HepG2 (cell line): Measurements from ENCODE around the gene CADM2. TPM values are rescaled to one million over a fixed set of nuclear protein-coding genes. Genes with fewer than 3 reads are reported as not detected.

Experiments
- ATAC-seq: fragments of 200-7000 bp; cut with Tn5 transposase; 3 replicates; pipeline ENCODE4 v1.9.1; 2020; ENCODE audit warnings: mild to moderate bottlenecking, moderate library complexity
- BruUV-seq: library from RNA; stranded (reverse); fragments of 400-500 nt; replicated peaks from 2 replicates; lab custom pipeline; 2021; lab: Mats Ljungman, UMichigan
- CTCF ChIA-PET: fragments of 300-600 bp; formaldehyde crosslinking; extraction: SDS; loops from one replicate; lab custom pipeline; 2021; ENCODE audit warnings: low total read pairs, inconsistent platforms, low intra/inter-chr PET ratio; lab: Yijun Ruan, JAX
- POLR2A ChIA-PET: fragments of 350-600 bp; sonication (Branson Sonifier 250); formaldehyde crosslinking; loops from one replicate; lab custom pipeline; 2020; ENCODE audit warnings: antibody characterized with exemption, inconsistent platforms; lab: Yijun Ruan, JAX
- DNase-seq: peaks from one replicate; pipeline ENCODE4 v3.0.0-alpha.2; 2015; ENCODE audit warnings: low spot score
- FAIRE-seq: peaks from 3 replicates; lab custom pipeline; 2011; peaks lifted over from hg19 to GRCh38; lab: Jason Lieb, UNC
- H2AFZ ChIP-seq: one replicate; pipeline ENCODE4 v1.6.1; 2011; ENCODE audit warnings: low read length, inconsistent platforms
- H3K27ac ChIP-seq: fragments of 300-600 bp; 3 replicates; pipeline ENCODE4 v1.8.0; 2011; ENCODE audit warnings: mixed run types, mild to moderate bottlenecking, mixed read lengths, low read length, inconsistent platforms; ENCODE audit not compliant: insufficient read depth; ENCODE audit errors: extremely low read length
- H3K27me3 ChIP-seq, 2 experiments: fragments of 200-600 bp in 1 of 2; 2 replicates in 1 of 2; 3 replicates in 1 of 2; pipeline versions ENCODE4 v1.6.0 to v1.8.0; 2011; ENCODE audit warnings: low read length in 2 of 2, mild to moderate bottlenecking in 2 of 2, moderate library complexity in 2 of 2, inconsistent platforms in 1 of 2; ENCODE audit not compliant: insufficient read depth in 2 of 2, control insufficient read depth in 1 of 2
- H3K36me3 ChIP-seq, 2 experiments: fragments of 200-600 bp in 1 of 2; replicated peaks in 1 of 2; 2 replicates in 1 of 2; 3 replicates in 1 of 2; pipeline versions ENCODE4 v1.5.1 to v1.8.0; 2011; ENCODE audit warnings: low read length in 2 of 2, inconsistent platforms in 1 of 2; ENCODE audit not compliant: insufficient read depth in 2 of 2, control insufficient read depth in 1 of 2
- H3K4me1 ChIP-seq: 2 replicates; pipeline ENCODE4 v1.5.1; 2012; ENCODE audit warnings: low read length, inconsistent platforms; ENCODE audit not compliant: insufficient read depth
- H3K4me2 ChIP-seq: 2 replicates; pipeline ENCODE4 v1.6.0; 2011; ENCODE audit warnings: low read depth, low read length, inconsistent platforms
- H3K4me3 ChIP-seq, 3 experiments: fragments of 200-600 bp in 1 of 3; sonication (generic), shearing (Covaris generic) in 1 of 3; replicated peaks in 1 of 3; 2 replicates each; pipeline ENCODE4 v1.5.1; 2011 to 2016; ENCODE audit warnings: low read length in 3 of 3, inconsistent platforms in 2 of 3, low read depth in 2 of 3, mild to moderate bottlenecking in 2 of 3, control low read depth in 1 of 3, mixed read lengths in 1 of 3; ENCODE audit not compliant: insufficient read depth in 1 of 3
- H3K79me2 ChIP-seq: one replicate; pipeline ENCODE4 v1.6.1; 2011; ENCODE audit warnings: low read length, inconsistent platforms; ENCODE audit not compliant: insufficient read depth
- H3K9ac ChIP-seq: 2 replicates; pipeline ENCODE4 v1.6.0; 2011; ENCODE audit warnings: mild to moderate bottlenecking, low read depth, low read length, inconsistent platforms; ENCODE audit not compliant: insufficient read depth
- H3K9me3 ChIP-seq: 2 replicates; pipeline ENCODE4 v1.5.1; 2012; ENCODE audit warnings: mild to moderate bottlenecking, low read length
- H4K20me1 ChIP-seq: 2 replicates; pipeline ENCODE4 v1.6.0; 2011; ENCODE audit warnings: inconsistent platforms, mild to moderate bottlenecking, low read length, moderate library complexity; ENCODE audit not compliant: insufficient read depth
- BATF2 ChIP-seq: sonication (generic); formaldehyde crosslinking; IDR thresholded peaks from 2 replicates; pipeline ENCODE4 v1.8.0; 2022; ENCODE audit warnings: mild to moderate bottlenecking, missing genetic modification reagents, moderate library complexity
- BRCA1 ChIP-seq: sonication (generic); formaldehyde crosslinking; IDR thresholded peaks from 2 replicates; pipeline ENCODE4 v1.4.0; 2020; ENCODE audit warnings: missing genetic modification reagents
- CEBPZ ChIP-seq: IDR thresholded peaks from 2 replicates; pipeline ENCODE4 v1.6.1; 2012; ENCODE audit warnings: low read length, improper control_type of control experiment
- HNF1A ChIP-seq, 2 experiments: sonication (generic) in 1 of 2; formaldehyde crosslinking in 1 of 2; IDR thresholded peaks; 2 replicates each; pipeline versions ENCODE4 v1.4.0 to v1.6.1; 2016 to 2020; ENCODE audit warnings: borderline replicate concordance in 1 of 2, low read depth in 1 of 2, mild to moderate bottlenecking in 1 of 2, missing genetic modification reagents in 1 of 2
- MAZ ChIP-seq, 2 experiments: sonication (generic) in 1 of 2; formaldehyde crosslinking in 1 of 2; IDR thresholded peaks; 2 replicates each; pipeline versions ENCODE4 v1.5.0 to v1.6.1; 2012 to 2020; ENCODE audit warnings: low read depth in 2 of 2, mild to moderate bottlenecking in 2 of 2, borderline replicate concordance in 1 of 2, improper control_type of control experiment in 1 of 2, low read length in 1 of 2, missing genetic modification reagents in 1 of 2, moderate library complexity in 1 of 2
- MED8 ChIP-seq: sonication (generic); formaldehyde crosslinking; IDR thresholded peaks from 2 replicates; pipeline ENCODE4 v1.8.1; 2023; ENCODE audit warnings: mild to moderate bottlenecking, missing genetic modification reagents; ENCODE audit not compliant: insufficient replicate concordance
- RFX3 ChIP-seq: IDR thresholded peaks from 2 replicates; pipeline ENCODE4 v1.6.1; 2016; ENCODE audit warnings: missing biosample characterization, missing genetic modification reagents
- SMAD3 ChIP-seq: sonication (generic); formaldehyde crosslinking; IDR thresholded peaks from 2 replicates; pipeline ENCODE4 v1.4.0; 2020; ENCODE audit warnings: missing genetic modification reagents
- SRSF9 ChIP-seq: fragments of 200-400 bp; formaldehyde crosslinking; IDR thresholded peaks from 2 replicates; pipeline ENCODE4 v1.6.1; 2018; ENCODE audit warnings: borderline replicate concordance, mild to moderate bottlenecking, low read depth, low read length; ENCODE audit not compliant: insufficient read depth, poor library complexity, severe bottlenecking
- ZBTB4 ChIP-seq: sonication (generic); formaldehyde crosslinking; IDR thresholded peaks from 2 replicates; pipeline ENCODE4 v1.4.0; 2020; ENCODE audit warnings: missing genetic modification reagents, mild to moderate bottlenecking, borderline replicate concordance
- ZFP1 ChIP-seq: IDR thresholded peaks from 2 replicates; pipeline ENCODE4 v1.6.1; 2016
- ZNF34 ChIP-seq: sonication (generic); formaldehyde crosslinking; IDR thresholded peaks from 2 replicates; pipeline ENCODE4 v1.4.0; 2020; ENCODE audit warnings: mild to moderate bottlenecking, missing genetic modification reagents, borderline replicate concordance
- WGBS: methylation state at CpG from one replicate; pipeline ENCODE4 v1.1.6; 2017; ENCODE audit warnings: low lambda C conversion rate; 5-methylcytosine and 5-hydroxymethylcytosine counted together
- in situ Hi-C: cut with HindIII; loops from 2 replicates; pipeline ENCODE4 v1.10.0; 2017; ENCODE audit warnings: low pct_unique_long_range_greater_than_20kb; ENCODE audit not compliant: extremely low pct_ligation_motif_present
- intact Hi-C: fragments of 100-400 bp; cut with micrococcal nuclease; formaldehyde crosslinking; loops from one replicate; pipeline ENCODE4 v1.10.0; 2022; ENCODE audit not compliant: unreplicated experiment
- polyA plus RNA-seq, 8 experiments: library from polyadenylated mRNA; depleted of rRNA in 3 of 8; stranded (reverse) in 7 of 8; unstranded in 1 of 8; fragments of >200 nt; fragmentation: Illumina TruSeq in 4 of 8; extraction: Trizol in 4 of 8; gene quantifications; 2 replicates each; pipeline versions ENCODE4 v1.2.1 to v1.2.3, GENCODE V29; 2011 to 2016; ENCODE audit warnings: low read depth in 4 of 8, missing spikeins in 1 of 8, mixed read lengths in 1 of 8; ENCODE audit not compliant: insufficient read depth in 1 of 8
- total RNA-seq, 5 experiments: library from RNA; depleted of rRNA; stranded (reverse); fragments of >200 nt; fragmentation: Illumina TruSeq; extraction: Trizol; gene quantifications; 2 replicates each; pipeline ENCODE4 v1.2.3, GENCODE V29; 2016; ENCODE audit warnings: low read depth in 1 of 5

CADM2 gene
- total and polyA plus RNA-seq, 2 of the 13 experiments (the other 11 are each of a cell fraction or from before 2014, with no cell fraction given): not detected

- Histone ChIP-seq H3K27ac (no peak overlapping the region), H3K4me1 (no peaks in the 10 kb centered on the region), H3K27me3 (no peaks in the 10 kb centered on the region), H3K79me2 (no peaks in the 10 kb centered on the region), H3K4me3 (no peak overlapping the region), H3K36me3 (no peaks in the 10 kb centered on the region), H3K9ac (no peak overlapping the region), H4K20me1 (no peaks in the 10 kb centered on the region), H3K4me2 (no peak overlapping the region), H3K9me3 (no peaks in the 10 kb centered on the region), H2AFZ (no peak overlapping the region)
- ChIA-PET CTCF (no interaction called here), POLR2A (no interaction called here)
- intact Hi-C loops: no loop called here
- 0% methylated on average over 1 of the region's 1 CpG for WGBS
- DNase-seq: no peak
- in situ Hi-C loops: loop anchor here (25.0 kb wide), 1 partner anchor 1055 kb away; no protein-coding TSS in a partner anchor
- no peak for ATAC-seq
- FAIRE-seq: no peak
- no TSS peak for BruUV-seq
- TF ChIP-seq BRCA1 (CRISPR knock-in tag): no peak
- TF ChIP-seq MAZ (IDR thresholded peaks at IDR 0.05; ENCODE audit: borderline replicate concordance, low read depth, low read length): no peak
- TF ChIP-seq MAZ (CRISPR knock-in tag; IDR thresholded peaks at IDR 0.05; ENCODE audit: low read depth): no peak
- no peak for TF ChIP-seq HNF1A (IDR thresholded peaks at IDR 0.05; ENCODE audit: low read depth)
- TF ChIP-seq HNF1A (CRISPR knock-in tag; IDR thresholded peaks at IDR 0.05; ENCODE audit: borderline replicate concordance): no peak
- no peak for TF ChIP-seq CEBPZ
- TF ChIP-seq ZNF34: no peak
- no peak for TF ChIP-seq RFX3
- no peak for TF ChIP-seq MED8
- no peak for TF ChIP-seq ZFP1
- no peak for TF ChIP-seq ZBTB4 (CRISPR knock-in tag)
- no peak for TF ChIP-seq SMAD3 (CRISPR knock-in tag)
- TF ChIP-seq SRSF9: no peak
- TF ChIP-seq BATF2: no peak
Observed at GRCh38 chr3:85592256-85592655, 633.5 kb downstream of the CADM2 start.
